Loucy (cell line): ENCODE measurements around the gene SYT1.

Experiments
- H2AFZ ChIP-seq: fragments of 200-600 bp; sonication (generic); 2 replicates; pipeline ENCODE4 v1.6.0; 2016; ENCODE audit warnings: antibody characterized with exemption, mild to moderate bottlenecking, low read length, moderate library complexity
- H3F3A ChIP-seq: fragments of 200-600 bp; 2 replicates; pipeline ENCODE4 v1.6.0; 2016; ENCODE audit warnings: antibody characterized with exemption, low read depth, mild to moderate bottlenecking
- H3K27me3 ChIP-seq: fragments of 200-600 bp; sonication (generic); 2 replicates; pipeline ENCODE4 v1.6.1; 2014; ENCODE audit warnings: low read length, mild to moderate bottlenecking; ENCODE audit not compliant: insufficient read depth, poor library complexity, severe bottlenecking
- H3K36me3 ChIP-seq: fragments of 200-600 bp; sonication (generic); 2 replicates; pipeline ENCODE4 v1.6.1; 2016; ENCODE audit warnings: low read length; ENCODE audit not compliant: insufficient read depth
- H3K4me1 ChIP-seq: fragments of 200-600 bp; sonication (generic); 2 replicates; pipeline ENCODE4 v1.5.1; 2014; ENCODE audit warnings: low read length, mild to moderate bottlenecking; ENCODE audit not compliant: insufficient read depth, poor library complexity, severe bottlenecking
- H3K4me2 ChIP-seq: fragments of 200-600 bp; sonication (generic); 2 replicates; pipeline ENCODE4 v1.6.0; 2014; ENCODE audit warnings: antibody characterized with exemption, low read length, low read depth, mild to moderate bottlenecking; ENCODE audit not compliant: poor library complexity, severe bottlenecking
- H3K4me3 ChIP-seq: fragments of 200-600 bp; sonication (generic); 2 replicates; pipeline ENCODE4 v1.5.1; 2014; ENCODE audit warnings: low read length, mild to moderate bottlenecking, mixed read lengths; ENCODE audit not compliant: poor library complexity, severe bottlenecking
- H3K79me2 ChIP-seq: fragments of 200-600 bp; sonication (generic); 2 replicates; pipeline ENCODE4 v1.6.1; 2014; ENCODE audit warnings: low read length; ENCODE audit not compliant: insufficient read depth
- H3K9ac ChIP-seq: fragments of 200-600 bp; sonication (generic); 2 replicates; pipeline ENCODE4 v1.6.0; 2014; ENCODE audit warnings: mild to moderate bottlenecking, low read depth, low read length, moderate library complexity; ENCODE audit not compliant: poor library complexity, severe bottlenecking
- H3K9me2 ChIP-seq: fragments of 200-600 bp; sonication (generic); replicated peaks from 2 replicates; pipeline ENCODE4 v1.6.1; 2016; ENCODE audit warnings: low read depth, low read length, mixed read lengths
- H3K9me3 ChIP-seq: fragments of 200-600 bp; sonication (generic); 2 replicates; pipeline ENCODE4 v1.6.1; 2014; ENCODE audit warnings: mild to moderate bottlenecking, antibody characterized with exemption, low read length, low read depth; ENCODE audit not compliant: insufficient read depth
- H4K20me1 ChIP-seq: fragments of 200-600 bp; sonication (generic); 2 replicates; pipeline ENCODE4 v1.6.0; 2014; ENCODE audit warnings: antibody characterized with exemption, low read length, mild to moderate bottlenecking; ENCODE audit not compliant: insufficient read depth, poor library complexity, severe bottlenecking
- EZH2phosphoT487 ChIP-seq: fragments of 200-600 bp; IDR thresholded peaks from 2 replicates; pipeline ENCODE4 v1.6.1; 2018; ENCODE audit warnings: antibody characterized with exemption, mild to moderate bottlenecking, moderate library complexity, borderline replicate concordance
- TF ChIP-seq, protein P1 (sequence below): fragments of 200-600 bp; sonication (generic); conservative IDR thresholded peaks from 2 replicates; pipeline ENCODE4 v1.5.1; 2014; ENCODE audit warnings: mild to moderate bottlenecking, antibody characterized with exemption, low read length

Gene SYT1

DNA sequence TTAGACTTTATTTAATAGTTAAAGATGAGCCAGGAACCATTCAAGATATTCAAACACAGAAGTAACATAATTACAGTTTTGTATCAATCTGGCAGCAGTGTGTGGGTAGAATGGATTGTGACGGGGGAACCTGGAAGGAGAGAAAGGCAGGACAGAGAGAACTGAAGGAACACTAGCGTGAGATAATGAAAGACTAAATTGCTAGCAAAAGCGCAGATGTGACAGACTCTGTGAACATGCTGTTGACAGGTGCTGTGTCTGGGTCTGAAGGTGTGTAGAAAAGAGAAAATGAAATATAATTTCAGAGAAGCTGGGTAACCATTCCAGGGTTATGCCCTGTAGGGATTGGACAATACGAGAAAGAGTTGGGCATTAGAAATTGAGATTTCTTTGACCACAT lies 372.3 kb downstream of the SYT1 start:
- no peaks in the 10 kb centered on the region; the same call in 1 of the 2 replicates for H3K9me2 ChIP-seq
- no peak overlapping the region for H3K4me2 ChIP-seq
- no peaks in the 10 kb centered on the region for H3K79me2 ChIP-seq
- H2AFZ ChIP-seq: no peak overlapping the region
- no peak overlapping the region for H3K9ac ChIP-seq
- no peaks in the 10 kb centered on the region for H3K36me3 ChIP-seq
- H4K20me1 ChIP-seq: no peaks in the 10 kb centered on the region
- H3F3A ChIP-seq: no peaks in the 10 kb centered on the region
- no peaks in the 10 kb centered on the region for H3K27me3 ChIP-seq
- H3K4me3 ChIP-seq: no peak overlapping the region
- TF ChIP-seq, protein P1, sequence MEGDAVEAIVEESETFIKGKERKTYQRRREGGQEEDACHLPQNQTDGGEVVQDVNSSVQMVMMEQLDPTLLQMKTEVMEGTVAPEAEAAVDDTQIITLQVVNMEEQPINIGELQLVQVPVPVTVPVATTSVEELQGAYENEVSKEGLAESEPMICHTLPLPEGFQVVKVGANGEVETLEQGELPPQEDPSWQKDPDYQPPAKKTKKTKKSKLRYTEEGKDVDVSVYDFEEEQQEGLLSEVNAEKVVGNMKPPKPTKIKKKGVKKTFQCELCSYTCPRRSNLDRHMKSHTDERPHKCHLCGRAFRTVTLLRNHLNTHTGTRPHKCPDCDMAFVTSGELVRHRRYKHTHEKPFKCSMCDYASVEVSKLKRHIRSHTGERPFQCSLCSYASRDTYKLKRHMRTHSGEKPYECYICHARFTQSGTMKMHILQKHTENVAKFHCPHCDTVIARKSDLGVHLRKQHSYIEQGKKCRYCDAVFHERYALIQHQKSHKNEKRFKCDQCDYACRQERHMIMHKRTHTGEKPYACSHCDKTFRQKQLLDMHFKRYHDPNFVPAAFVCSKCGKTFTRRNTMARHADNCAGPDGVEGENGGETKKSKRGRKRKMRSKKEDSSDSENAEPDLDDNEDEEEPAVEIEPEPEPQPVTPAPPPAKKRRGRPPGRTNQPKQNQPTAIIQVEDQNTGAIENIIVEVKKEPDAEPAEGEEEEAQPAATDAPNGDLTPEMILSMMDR: no peak
- TF ChIP-seq EZH2phosphoT487: no peak
- H3K4me1 ChIP-seq: no peaks in the 10 kb centered on the region
- H3K9me3 ChIP-seq: 0 out of 2 replicates have a peak, but pooled peaks cover 3% of the 10 kb centered on the region

DNA sequence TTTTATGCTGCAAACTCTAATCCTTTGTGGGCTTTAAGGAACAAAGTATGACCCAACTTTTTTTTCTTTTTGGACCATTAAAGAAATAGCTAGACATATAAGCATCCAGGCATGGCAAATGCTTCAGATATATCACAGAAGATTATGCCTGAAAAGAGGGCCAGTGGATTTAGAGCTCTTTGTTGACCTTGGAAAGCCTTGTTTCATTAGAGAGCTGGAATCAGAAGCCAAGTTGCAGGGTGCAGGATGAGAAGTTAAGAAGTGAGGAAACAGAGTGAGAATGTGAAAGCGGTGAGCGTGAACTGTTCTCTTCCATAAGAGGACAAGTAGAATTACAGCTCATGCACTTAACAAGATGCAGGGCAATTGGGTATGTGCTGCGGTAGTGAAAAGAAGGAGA lies 373.7 kb downstream of the SYT1 start:
- Histone ChIP-seq H3K27me3 (no peaks in the 10 kb centered on the region), H2AFZ (no peak overlapping the region), H3K4me1 (no peaks in the 10 kb centered on the region), H3K36me3 (no peaks in the 10 kb centered on the region), H3K79me2 (no peaks in the 10 kb centered on the region), H4K20me1 (no peaks in the 10 kb centered on the region), H3K9me2 (no peaks in the 10 kb centered on the region; the same call in 1 of the 2 replicates), H3K4me2 (no peak overlapping the region), H3K9me3 (0 out of 2 replicates have a peak, but pooled peaks cover 3% of the 10 kb centered on the region), H3K4me3 (no peak overlapping the region), H3K9ac (no peak overlapping the region), H3F3A (no peaks in the 10 kb centered on the region)
- no peak for TF ChIP-seq EZH2phosphoT487
- TF ChIP-seq, protein P1: no peak

DNA sequence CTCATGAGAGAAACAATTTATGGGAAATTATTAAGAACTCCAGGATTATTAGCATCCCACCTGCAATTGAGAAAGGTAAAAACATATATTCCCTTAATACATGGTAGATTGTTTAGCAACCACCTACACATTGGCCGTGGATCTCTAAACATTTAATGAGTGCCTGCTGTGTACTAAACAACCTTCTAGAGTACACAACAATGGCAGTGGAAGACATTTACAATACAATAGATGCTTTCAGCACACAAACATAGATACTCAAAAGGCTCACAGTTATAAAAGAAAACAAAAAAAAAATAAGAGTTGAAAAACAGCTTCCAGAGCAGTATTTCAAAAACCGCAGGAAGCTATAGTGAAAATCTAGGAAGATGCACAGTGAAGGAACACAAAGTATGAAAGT lies 382.9 kb downstream of the SYT1 start:
- TF ChIP-seq, protein P1: no peak
- TF ChIP-seq EZH2phosphoT487: no peak
- Histone ChIP-seq H3K9me3 (no peaks in the 10 kb centered on the region), H3F3A (no peaks in the 10 kb centered on the region), H2AFZ (no peak overlapping the region), H3K36me3 (no peaks in the 10 kb centered on the region), H3K9me2 (0 out of 2 replicates have a peak, but pooled peaks cover 3% of the 10 kb centered on the region), H3K79me2 (no peaks in the 10 kb centered on the region), H3K4me3 (no peak overlapping the region), H3K27me3 (no peaks in the 10 kb centered on the region), H3K9ac (no peak overlapping the region), H3K4me1 (no peaks in the 10 kb centered on the region), H3K4me2 (no peak overlapping the region), H4K20me1 (no peaks in the 10 kb centered on the region)
